Gastroesophageal sphincter (tissue), 3 donors: ENCODE measurements around the gene STH.

Source experiments
- CTCF ChIP-seq, 4 experiments: fragments of 200-600 bp in 2 of 4; fragments of 450-650 bp in 2 of 4; sonication (generic) in 1 of 4; IDR thresholded peaks; one replicate each; pipeline ENCODE4 v1.5.1; 2017 to 2019; ENCODE audit warnings: antibody characterized with exemption in 4 of 4, mild to moderate bottlenecking in 2 of 4, moderate library complexity in 2 of 4
- EP300 ChIP-seq: sonication (generic); formaldehyde crosslinking; IDR thresholded peaks from one replicate; pipeline ENCODE4 v1.6.1; 2017; ENCODE audit warnings: antibody characterized with exemption, mild to moderate bottlenecking
- POLR2A ChIP-seq, 2 donors: fragments of 450-650 bp; IDR thresholded peaks; one replicate each; pipeline ENCODE4 v1.6.1; 2017; ENCODE audit warnings: antibody characterized with exemption in 2 of 2, mild to moderate bottlenecking in 2 of 2, moderate library complexity in 1 of 2
- POLR2AphosphoS5 ChIP-seq: sonication (generic); formaldehyde crosslinking; IDR thresholded peaks from one replicate; pipeline ENCODE4 v1.6.1; 2017; ENCODE audit warnings: antibody characterized with exemption

GRCh38 chr17:45968732-45969131, 30.3 kb upstream of the STH start:
- TF ChIP-seq EP300 (no peak), CTCF (IDR thresholded peaks at IDR 0.05) (no peak), POLR2AphosphoS5 (no peak), POLR2A (IDR thresholded peaks at IDR 0.05) (no peak)
